ENCODE results near the gene AFAP1L2. TPM values are rescaled to one million over a fixed set of nuclear protein-coding genes. Genes with fewer than 3 reads are reported as not detected.

AFAP1L2 gene
- polyA plus RNA-seq, 1 donor from 2014 or later = 0.88 TPM

- no peaks in the 10 kb centered on the region for H3K79me2 ChIP-seq (replicated peaks; ENCODE audit: insufficient read depth, low read length)
- no peaks in the 10 kb centered on the region for H3K27me3 ChIP-seq (ENCODE audit: insufficient read depth, low read depth, low read length)
- no peaks in the 10 kb centered on the region for H3K9me2 ChIP-seq (ENCODE audit: insufficient read depth, low read length)
- no peak overlapping the region for H3K9ac ChIP-seq (ENCODE audit: low read length)
- H3K27ac ChIP-seq (ENCODE audit: low read length) = no peak overlapping the region
- no peak for TF ChIP-seq CTCF (IDR thresholded peaks at IDR 0.05; ENCODE audit: poor library complexity, severe bottlenecking)
- TF ChIP-seq POLR2AphosphoS5 (IDR thresholded peaks at IDR 0.05) = no peak
- no peaks in the 10 kb centered on the region for H4K20me1 ChIP-seq (ENCODE audit: insufficient read depth)
- H3K4me2 ChIP-seq (ENCODE audit: low read length) = no peak overlapping the region
- H3K9me3 ChIP-seq (ENCODE audit: low read length) = no peaks in the 10 kb centered on the region
- H3K36me3 ChIP-seq (ENCODE audit: insufficient read depth, low read length) = no peaks in the 10 kb centered on the region
- H2AFZ ChIP-seq (ENCODE audit: low read depth, low read length) = no peak overlapping the region
- no peak overlapping the region for H3K4me3 ChIP-seq (ENCODE audit: low read length)
- H3F3A ChIP-seq (ENCODE audit: insufficient read depth, low read length, poor library complexity, severe bottlenecking) = no peaks in the 10 kb centered on the region
These were observed 147.5 kb downstream of the AFAP1L2 start for GRCh38 chr10:114256822-114257221.

DNA sequence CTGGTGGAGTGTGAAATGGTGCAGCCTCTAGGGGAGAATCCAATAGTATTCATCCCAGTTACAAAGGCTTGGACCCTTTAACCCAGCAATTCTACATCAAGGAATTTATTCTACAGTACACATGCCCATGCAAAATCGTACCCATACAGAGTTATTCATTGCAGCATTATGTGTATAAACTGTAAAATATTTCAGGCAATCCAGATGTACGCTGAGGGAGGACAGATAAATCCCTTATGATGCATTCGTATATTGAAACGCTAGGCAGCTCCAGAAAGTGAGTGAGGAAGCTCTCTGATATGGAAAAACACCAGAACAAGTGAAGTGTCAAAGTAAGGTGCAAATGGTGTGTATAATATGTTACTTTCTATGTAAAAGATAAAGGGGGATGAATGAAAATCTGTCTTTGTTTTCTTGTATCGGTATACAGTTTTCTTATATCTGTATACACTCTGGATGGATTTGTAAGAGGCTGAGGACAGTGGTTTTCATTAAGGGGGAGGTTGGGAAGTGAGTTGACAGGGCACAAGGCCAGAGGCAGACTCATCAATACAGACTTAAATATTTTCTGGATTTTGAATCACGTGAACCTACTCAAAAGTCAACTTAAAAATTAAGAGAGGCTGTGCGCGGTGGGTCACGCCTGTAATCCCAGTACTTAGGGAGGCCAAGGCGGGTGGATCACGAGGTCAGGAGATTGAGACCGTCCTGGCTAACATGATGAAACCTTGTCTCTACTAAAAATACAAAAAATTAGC is 148.1 kb downstream of the AFAP1L2 start:
- Histone ChIP-seq H3K9ac (ENCODE audit: low read length) (no peak overlapping the region), H3K27ac (ENCODE audit: low read length) (no peak overlapping the region)

DNA sequence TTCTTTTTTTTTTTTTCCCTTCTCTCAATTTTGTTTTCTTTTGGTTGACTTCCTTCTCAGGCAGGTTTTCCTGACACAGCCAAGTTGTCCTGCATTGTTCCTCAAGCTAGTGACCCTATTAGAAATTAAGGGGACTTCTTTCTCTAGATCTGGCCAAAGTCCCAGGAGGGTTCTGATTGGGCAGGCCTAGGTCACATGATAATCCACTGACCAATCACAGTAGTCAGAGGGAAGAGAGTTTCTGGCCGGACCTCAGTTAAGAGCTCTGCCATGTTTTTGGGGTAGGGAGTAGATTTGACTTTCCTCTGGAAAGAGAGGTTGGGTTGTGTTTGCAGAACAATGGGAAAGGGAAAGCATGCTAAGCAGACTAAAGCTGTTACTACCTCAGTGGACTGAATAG is 149.1 kb downstream of the AFAP1L2 start:
- H3K4me3 ChIP-seq (ENCODE audit: low read length) = no peak overlapping the region
- TF ChIP-seq, protein P1, sequence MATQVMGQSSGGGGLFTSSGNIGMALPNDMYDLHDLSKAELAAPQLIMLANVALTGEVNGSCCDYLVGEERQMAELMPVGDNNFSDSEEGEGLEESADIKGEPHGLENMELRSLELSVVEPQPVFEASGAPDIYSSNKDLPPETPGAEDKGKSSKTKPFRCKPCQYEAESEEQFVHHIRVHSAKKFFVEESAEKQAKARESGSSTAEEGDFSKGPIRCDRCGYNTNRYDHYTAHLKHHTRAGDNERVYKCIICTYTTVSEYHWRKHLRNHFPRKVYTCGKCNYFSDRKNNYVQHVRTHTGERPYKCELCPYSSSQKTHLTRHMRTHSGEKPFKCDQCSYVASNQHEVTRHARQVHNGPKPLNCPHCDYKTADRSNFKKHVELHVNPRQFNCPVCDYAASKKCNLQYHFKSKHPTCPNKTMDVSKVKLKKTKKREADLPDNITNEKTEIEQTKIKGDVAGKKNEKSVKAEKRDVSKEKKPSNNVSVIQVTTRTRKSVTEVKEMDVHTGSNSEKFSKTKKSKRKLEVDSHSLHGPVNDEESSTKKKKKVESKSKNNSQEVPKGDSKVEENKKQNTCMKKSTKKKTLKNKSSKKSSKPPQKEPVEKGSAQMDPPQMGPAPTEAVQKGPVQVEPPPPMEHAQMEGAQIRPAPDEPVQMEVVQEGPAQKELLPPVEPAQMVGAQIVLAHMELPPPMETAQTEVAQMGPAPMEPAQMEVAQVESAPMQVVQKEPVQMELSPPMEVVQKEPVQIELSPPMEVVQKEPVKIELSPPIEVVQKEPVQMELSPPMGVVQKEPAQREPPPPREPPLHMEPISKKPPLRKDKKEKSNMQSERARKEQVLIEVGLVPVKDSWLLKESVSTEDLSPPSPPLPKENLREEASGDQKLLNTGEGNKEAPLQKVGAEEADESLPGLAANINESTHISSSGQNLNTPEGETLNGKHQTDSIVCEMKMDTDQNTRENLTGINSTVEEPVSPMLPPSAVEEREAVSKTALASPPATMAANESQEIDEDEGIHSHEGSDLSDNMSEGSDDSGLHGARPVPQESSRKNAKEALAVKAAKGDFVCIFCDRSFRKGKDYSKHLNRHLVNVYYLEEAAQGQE (IDR thresholded peaks at IDR 0.05; ENCODE audit: borderline replicate concordance) = no peak
- no peak for TF ChIP-seq EP300 (conservative IDR thresholded peaks at IDR 0.05; ENCODE audit: poor library complexity, severe bottlenecking)
- TF ChIP-seq RAD21 (conservative IDR thresholded peaks at IDR 0.05) = no peak
- TF ChIP-seq POLR2AphosphoS5 (IDR thresholded peaks at IDR 0.05) = no peak
- TF ChIP-seq CTCF (IDR thresholded peaks at IDR 0.05; ENCODE audit: poor library complexity, severe bottlenecking) = no peak
- no peak for TF ChIP-seq TAF1 (IDR thresholded peaks at IDR 0.05; ENCODE audit: low read depth)

More for the DNA sequence above, 148.1 kb downstream of the AFAP1L2 start:
- H3K4me2 ChIP-seq (ENCODE audit: low read length) = no peak overlapping the region
- H3F3A ChIP-seq (ENCODE audit: insufficient read depth, low read length, poor library complexity, severe bottlenecking) = no peaks in the 10 kb centered on the region
- no peak for TF ChIP-seq EZH2 (IDR thresholded peaks at IDR 0.05; ENCODE audit: borderline replicate concordance, insufficient read depth, low read length, poor library complexity, severe bottlenecking)
- TF ChIP-seq SMC3 (conservative IDR thresholded peaks at IDR 0.05; ENCODE audit: poor library complexity) = no peak
- no peak for TF ChIP-seq MXI1 (conservative IDR thresholded peaks at IDR 0.05; ENCODE audit: poor library complexity, severe bottlenecking)
- no peaks in the 10 kb centered on the region for H3K27me3 ChIP-seq (ENCODE audit: insufficient read depth, low read depth, low read length)
- H3K9me2 ChIP-seq (ENCODE audit: insufficient read depth, low read length) = no peaks in the 10 kb centered on the region
- H2AFZ ChIP-seq (ENCODE audit: low read depth, low read length) = no peak overlapping the region
- H3K79me2 ChIP-seq (replicated peaks; ENCODE audit: insufficient read depth, low read length) = no peaks in the 10 kb centered on the region
- no peaks in the 10 kb centered on the region for H3K9me3 ChIP-seq (ENCODE audit: low read length)
- H3K4me3 ChIP-seq (ENCODE audit: low read length) = no peak overlapping the region
- no peaks in the 10 kb centered on the region for H3K36me3 ChIP-seq (ENCODE audit: insufficient read depth, low read length)
- H4K20me1 ChIP-seq (ENCODE audit: insufficient read depth) = no peaks in the 10 kb centered on the region

More for the DNA sequence above, 149.1 kb downstream of the AFAP1L2 start:
- no peaks in the 10 kb centered on the region for H3F3A ChIP-seq (ENCODE audit: insufficient read depth, low read length, poor library complexity, severe bottlenecking)
- no peak overlapping the region for H3K9ac ChIP-seq (ENCODE audit: low read length)
- no peaks in the 10 kb centered on the region for H4K20me1 ChIP-seq (ENCODE audit: insufficient read depth)
- H3K27ac ChIP-seq (ENCODE audit: low read length) = no peak overlapping the region
- H3K36me3 ChIP-seq (ENCODE audit: insufficient read depth, low read length) = no peaks in the 10 kb centered on the region
- H3K27me3 ChIP-seq (ENCODE audit: insufficient read depth, low read depth, low read length) = no peaks in the 10 kb centered on the region
- no peaks in the 10 kb centered on the region for H3K9me3 ChIP-seq (ENCODE audit: low read length)
- H3K79me2 ChIP-seq (replicated peaks; ENCODE audit: insufficient read depth, low read length) = no peaks in the 10 kb centered on the region
- no peak overlapping the region for H2AFZ ChIP-seq (ENCODE audit: low read depth, low read length)
- H3K4me2 ChIP-seq (ENCODE audit: low read length) = no peak overlapping the region
- H3K9me2 ChIP-seq (ENCODE audit: insufficient read depth, low read length) = no peaks in the 10 kb centered on the region

Measured in neural cell (in vitro differentiated cells).